ENCODE data around the gene CAPZB.

The CAPZB gene

GRCh38 chr1:19467199-19468187, 17.8 kb downstream of the CAPZB start:
- DNase-seq = no peak

DNA sequence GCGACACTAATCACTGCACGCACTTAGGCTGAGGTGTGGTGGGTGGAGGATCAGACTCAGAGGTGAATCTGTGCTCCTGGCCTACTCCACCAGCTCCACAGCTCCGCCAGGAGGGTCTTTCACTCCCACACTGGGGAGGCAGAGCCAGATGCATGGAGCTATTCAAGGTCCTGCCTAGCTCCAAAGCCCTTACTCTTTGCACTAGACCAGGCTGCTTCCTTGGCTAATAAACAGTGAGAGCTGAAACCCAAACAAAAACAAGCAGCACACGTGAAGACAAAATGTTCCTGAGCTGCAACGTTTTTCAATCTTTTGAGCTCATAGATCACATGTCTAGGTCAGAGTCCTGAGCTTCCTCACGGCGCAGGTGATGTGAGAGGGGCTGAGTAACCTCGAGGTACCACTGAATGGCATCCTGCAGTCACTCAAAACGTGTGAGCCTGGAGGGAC, 19.2 kb downstream of the CAPZB start:
- no peak for DNase-seq

DNA sequence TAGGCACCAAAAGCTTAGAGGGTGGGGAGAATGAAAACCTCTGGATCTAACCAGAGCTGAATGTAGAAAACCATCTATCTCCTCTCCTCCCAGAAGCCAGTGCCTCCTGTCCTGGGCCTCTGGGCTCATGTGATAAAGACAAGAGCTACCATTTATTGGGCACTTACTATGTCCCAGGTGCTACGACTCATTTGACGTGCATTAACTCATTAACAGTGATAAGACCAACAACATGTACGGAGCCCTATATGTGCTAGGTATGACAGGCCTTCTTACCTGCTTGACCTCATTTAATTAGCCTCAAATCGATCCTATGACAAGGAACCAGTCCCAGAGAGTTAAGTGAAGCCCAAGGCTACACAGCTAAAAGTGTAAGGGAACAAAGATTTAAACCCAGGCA, 19.7 kb downstream of the CAPZB start:
- DNase-seq = no peak

GRCh38 chr1:19465123-19465522, 20.2 kb downstream of the CAPZB start:
- DNase-seq = no peak

GRCh38 chr1:19464696-19465095, 20.6 kb downstream of the CAPZB start:
- DNase-seq = no peak

DNA sequence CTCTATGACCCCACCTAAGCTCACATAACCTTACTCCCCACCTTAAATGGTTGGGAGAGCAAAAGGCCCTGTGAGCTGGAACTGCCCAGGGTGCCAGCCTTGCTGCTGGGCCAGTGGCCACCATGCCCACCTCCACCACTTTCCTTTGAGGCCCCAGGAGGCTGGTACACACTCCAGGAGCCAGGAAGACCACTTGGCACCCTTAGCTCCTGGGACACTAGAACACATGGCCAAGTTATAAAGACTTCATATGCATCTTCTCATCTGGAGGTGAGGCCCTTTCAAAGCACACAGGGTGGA, 21.9 kb downstream of the CAPZB start:
- no peak for DNase-seq

DNA sequence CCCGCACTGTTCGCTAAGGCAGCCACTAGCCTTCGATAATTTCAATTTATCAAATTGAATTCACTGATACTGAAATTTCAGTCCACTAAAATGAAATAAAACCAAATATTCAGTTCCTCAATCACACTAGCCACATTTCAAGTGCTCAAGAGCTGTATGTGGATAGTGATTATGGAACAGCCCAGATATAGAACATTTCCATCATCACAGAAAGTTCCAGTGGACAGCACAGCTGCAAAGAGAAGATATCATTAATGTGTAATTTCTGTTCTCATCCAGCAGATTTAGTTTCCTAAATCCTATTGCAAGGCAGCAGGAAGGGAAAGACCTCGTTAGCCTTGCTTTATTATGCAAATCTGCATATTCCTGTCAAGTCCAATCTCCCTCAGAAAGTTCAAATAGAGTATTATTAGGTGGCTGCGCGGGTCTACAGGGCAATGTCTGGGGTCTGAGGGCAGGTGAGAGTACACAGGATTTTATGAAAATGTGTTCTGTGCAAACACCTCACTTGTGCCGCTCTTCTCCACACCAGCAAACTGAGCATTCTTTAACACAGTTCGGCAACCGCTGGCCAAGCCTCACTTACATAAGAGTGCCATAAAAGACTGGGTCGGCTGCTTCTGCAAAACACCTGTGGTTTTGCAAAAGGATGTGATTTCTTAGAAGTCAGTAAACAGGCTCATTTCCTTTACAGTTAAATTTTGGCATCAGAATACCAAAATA, 22.4 kb downstream of the CAPZB start:
- peak; percentile 71 for DNase-seq

- DNase-seq = no peak
These were observed 24.2 kb downstream of the CAPZB start for GRCh38 chr1:19461220-19461554.

- no peak for DNase-seq
These were observed 24.7 kb downstream of the CAPZB start for GRCh38 chr1:19460535-19461219.

- no peak for DNase-seq
These were observed 26.4 kb downstream of the CAPZB start for GRCh38 chr1:19458815-19459417.

DNA sequence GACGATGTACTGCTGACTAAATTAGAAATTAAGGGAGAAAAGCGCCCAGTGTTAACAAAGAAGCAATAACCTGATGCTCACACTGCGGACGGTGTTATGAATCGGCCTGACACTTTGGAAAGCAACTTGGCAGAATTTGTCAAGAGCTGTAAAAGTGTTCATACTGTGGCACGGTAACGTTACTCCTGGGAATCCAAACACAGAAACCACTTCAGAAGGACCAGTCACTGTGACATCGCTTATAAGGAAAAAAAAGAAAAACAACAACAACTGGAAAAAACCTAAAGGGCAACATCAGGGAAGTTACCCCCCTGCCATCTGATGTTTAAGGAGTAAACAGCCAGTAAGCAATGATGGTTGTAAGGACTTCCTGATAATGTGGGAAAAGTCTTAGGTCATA, 27.7 kb downstream of the CAPZB start:
- DNase-seq = no peak

DNA sequence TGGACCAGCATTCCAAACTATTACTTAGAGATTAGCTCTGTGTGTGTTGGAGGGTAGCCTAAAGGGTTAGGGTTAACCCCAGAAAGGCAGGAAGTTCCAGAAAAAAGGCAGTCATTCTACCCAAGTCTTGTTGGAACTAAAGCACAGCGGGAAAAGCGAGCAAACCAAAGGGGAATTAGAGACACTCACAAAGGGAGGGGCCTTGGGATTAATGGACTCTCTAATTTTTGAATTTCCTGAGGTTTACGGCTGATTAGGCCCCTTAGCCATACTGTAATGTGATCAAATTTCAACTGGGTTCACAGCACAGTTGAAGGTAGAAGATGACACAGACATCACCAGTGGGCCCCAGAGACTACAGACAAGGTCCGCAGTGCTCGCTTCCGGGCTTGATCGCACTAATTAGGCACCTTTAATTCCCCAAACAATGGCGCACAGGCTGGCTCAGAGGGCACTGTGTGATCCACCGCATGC, 28.3 kb downstream of the CAPZB start:
- DNase-seq = peak; percentile 79

- DNase-seq = no peak
These were observed 30.0 kb downstream of the CAPZB start for GRCh38 chr1:19455353-19455752.

GRCh38 chr1:19454265-19455146, 30.8 kb downstream of the CAPZB start:
- DNase-seq = no peak

GRCh38 chr1:19453741-19454201, 31.6 kb downstream of the CAPZB start:
- no peak for DNase-seq

GRCh38 chr1:19452221-19452663, 33.1 kb downstream of the CAPZB start:
- DNase-seq = no peak

GRCh38 chr1:19450811-19451515, 34.4 kb downstream of the CAPZB start:
- DNase-seq = peak; percentile 66

- DNase-seq = no peak
These were observed 35.7 kb downstream of the CAPZB start for GRCh38 chr1:19449454-19450228.

GRCh38 chr1:19448491-19449439, 36.6 kb downstream of the CAPZB start:
- peak; percentile 75 for DNase-seq
